ENCODE measurements around the gene CCM2L.

DNA sequence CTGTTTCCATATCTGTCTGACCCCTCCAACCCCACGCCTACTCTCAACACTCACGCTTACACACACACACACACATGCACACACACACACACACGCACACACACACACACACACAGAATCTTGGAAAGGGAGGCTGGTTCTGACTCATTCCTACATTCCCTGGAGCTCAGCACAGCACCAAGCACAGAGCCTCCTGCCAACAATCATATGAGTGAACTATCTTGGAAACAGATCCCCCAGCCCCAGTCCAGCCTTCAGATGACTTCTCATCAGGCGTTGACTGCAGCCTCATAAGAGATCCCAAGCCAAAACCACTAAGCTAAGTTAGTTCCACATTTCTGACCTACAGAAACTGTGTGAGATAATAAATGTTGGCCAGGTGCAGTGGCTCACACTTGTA lies 27.7 kb downstream of the CCM2L start:
- TF ChIP-seq FOSL2 (IDR thresholded peaks at IDR 0.05; ENCODE audit: borderline replicate concordance, low read depth), result no peak
- TF ChIP-seq, protein P1, sequence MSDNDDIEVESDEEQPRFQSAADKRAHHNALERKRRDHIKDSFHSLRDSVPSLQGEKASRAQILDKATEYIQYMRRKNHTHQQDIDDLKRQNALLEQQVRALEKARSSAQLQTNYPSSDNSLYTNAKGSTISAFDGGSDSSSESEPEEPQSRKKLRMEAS (IDR thresholded peaks at IDR 0.05; ENCODE audit: low read depth), result no peak
- TF ChIP-seq SMC3 (IDR thresholded peaks at IDR 0.05; ENCODE audit: low read depth, low read length), result no peak
- TF ChIP-seq, protein P2, sequence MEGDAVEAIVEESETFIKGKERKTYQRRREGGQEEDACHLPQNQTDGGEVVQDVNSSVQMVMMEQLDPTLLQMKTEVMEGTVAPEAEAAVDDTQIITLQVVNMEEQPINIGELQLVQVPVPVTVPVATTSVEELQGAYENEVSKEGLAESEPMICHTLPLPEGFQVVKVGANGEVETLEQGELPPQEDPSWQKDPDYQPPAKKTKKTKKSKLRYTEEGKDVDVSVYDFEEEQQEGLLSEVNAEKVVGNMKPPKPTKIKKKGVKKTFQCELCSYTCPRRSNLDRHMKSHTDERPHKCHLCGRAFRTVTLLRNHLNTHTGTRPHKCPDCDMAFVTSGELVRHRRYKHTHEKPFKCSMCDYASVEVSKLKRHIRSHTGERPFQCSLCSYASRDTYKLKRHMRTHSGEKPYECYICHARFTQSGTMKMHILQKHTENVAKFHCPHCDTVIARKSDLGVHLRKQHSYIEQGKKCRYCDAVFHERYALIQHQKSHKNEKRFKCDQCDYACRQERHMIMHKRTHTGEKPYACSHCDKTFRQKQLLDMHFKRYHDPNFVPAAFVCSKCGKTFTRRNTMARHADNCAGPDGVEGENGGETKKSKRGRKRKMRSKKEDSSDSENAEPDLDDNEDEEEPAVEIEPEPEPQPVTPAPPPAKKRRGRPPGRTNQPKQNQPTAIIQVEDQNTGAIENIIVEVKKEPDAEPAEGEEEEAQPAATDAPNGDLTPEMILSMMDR (IDR thresholded peaks at IDR 0.05), result no peak
- no peak for TF ChIP-seq RAD21 (IDR thresholded peaks at IDR 0.05; ENCODE audit: low read length)
- TF ChIP-seq TCF12 (IDR thresholded peaks at IDR 0.05), result no peak
- no peak for TF ChIP-seq MXI1 (IDR thresholded peaks at IDR 0.05; ENCODE audit: low read depth, low read length)

Data from SK-N-SH (cell line).